Stomach (tissue), 4 donors: ENCODE measurements around the gene CHCHD6.

ENCODE experiments used
- CTCF ChIP-seq, 7 experiments: fragments of 450-650 bp in 4 of 7; fragments of 200-600 bp in 3 of 7; sonication (generic) in 3 of 7; IDR thresholded peaks; one replicate each; pipeline ENCODE4 v1.5.1; 2016 to 2019; ENCODE audit warnings: antibody characterized with exemption in 7 of 7, control low read depth in 2 of 7, mild to moderate bottlenecking in 1 of 7
- EP300 ChIP-seq: sonication (generic); formaldehyde crosslinking; IDR thresholded peaks from one replicate; pipeline ENCODE4 v1.6.1; 2017; ENCODE audit warnings: antibody characterized with exemption
- POLR2A ChIP-seq, 4 donors: fragments of 450-650 bp; IDR thresholded peaks; one replicate each; pipeline ENCODE4 v1.6.1; 2016; ENCODE audit warnings: antibody characterized with exemption in 4 of 4, control low read depth in 2 of 4, mild to moderate bottlenecking in 1 of 4, moderate library complexity in 1 of 4

DNA sequence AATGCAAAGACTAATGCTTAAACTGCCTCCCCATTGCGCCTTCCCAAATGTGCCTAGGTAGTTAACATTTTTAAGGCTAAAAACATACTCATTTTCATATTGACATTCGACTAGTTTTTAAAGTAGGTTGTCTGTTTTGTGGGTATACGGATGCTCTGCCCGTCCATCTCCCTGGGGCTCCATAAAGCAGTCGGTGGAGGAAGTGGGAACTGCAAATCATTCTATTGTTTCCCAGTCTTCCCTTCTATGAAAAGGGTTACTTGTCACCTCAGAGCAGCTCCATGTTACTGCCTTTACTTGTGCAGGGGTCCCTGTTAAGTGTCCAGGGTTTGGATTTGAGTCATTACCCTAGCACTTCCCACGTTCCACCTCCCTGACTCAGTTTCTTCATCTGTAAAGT is 10.9 kb downstream of the CHCHD6 start:
- TF ChIP-seq EP300: no peak
- TF ChIP-seq CTCF (IDR thresholded peaks at IDR 0.05): no peak
- no peak for TF ChIP-seq POLR2A (IDR thresholded peaks at IDR 0.05)
